Activated CD8-positive, alpha-beta memory T cell treated with anti-CD3 and anti-CD28 coated beads, Interleukin-2, amount 50 U/mL, for 24 hours (primary cell): ENCODE data around the gene TPD52L1.

ENCODE experiments used
- DNase-seq: peaks from one replicate; pipeline ENCODE4 v3.0.0-alpha.2; 2020; ENCODE audit errors: extremely low read depth

TPD52L1 gene

GRCh38 chr6:125182237-125183008 is 28.9 kb downstream of the TPD52L1 start:
- no peak for DNase-seq

- DNase-seq, result no peak
Measured at GRCh38 chr6:125183391-125183790, 29.8 kb downstream of the TPD52L1 start.

GRCh38 chr6:125188037-125188436 is 34.5 kb downstream of the TPD52L1 start:
- DNase-seq, result no peak

GRCh38 chr6:125188594-125189203 is 35.1 kb downstream of the TPD52L1 start:
- DNase-seq, result no peak

- no peak for DNase-seq
Measured at GRCh38 chr6:125189494-125189893, 35.9 kb downstream of the TPD52L1 start.

GRCh38 chr6:125190667-125191066 is 37.1 kb downstream of the TPD52L1 start:
- no peak for DNase-seq

- DNase-seq, result peak; percentile 23
Measured at GRCh38 chr6:125191916-125192609, 38.5 kb downstream of the TPD52L1 start.

GRCh38 chr6:125192610-125192930 is 39.0 kb downstream of the TPD52L1 start:
- DNase-seq, result no peak

GRCh38 chr6:125193208-125193607 is 39.6 kb downstream of the TPD52L1 start:
- no peak for DNase-seq

GRCh38 chr6:125194941-125195340 is 41.4 kb downstream of the TPD52L1 start:
- no peak for DNase-seq

- no peak for DNase-seq
Measured at GRCh38 chr6:125195526-125195925, 42.0 kb downstream of the TPD52L1 start.

- no peak for DNase-seq
Measured at GRCh38 chr6:125196613-125197012, 43.0 kb downstream of the TPD52L1 start.

GRCh38 chr6:125197795-125198269 is 44.3 kb downstream of the TPD52L1 start:
- DNase-seq, result no peak

- no peak for DNase-seq
Measured at GRCh38 chr6:125198398-125198937, 44.9 kb downstream of the TPD52L1 start.

GRCh38 chr6:125200941-125201340 is 47.4 kb downstream of the TPD52L1 start:
- DNase-seq, result no peak

GRCh38 chr6:125201961-125202729 is 48.6 kb downstream of the TPD52L1 start:
- no peak for DNase-seq

- no peak for DNase-seq
Measured at GRCh38 chr6:125203395-125203794, 49.8 kb downstream of the TPD52L1 start.

- DNase-seq, result no peak
Measured at GRCh38 chr6:125205931-125206330, 52.4 kb downstream of the TPD52L1 start.

GRCh38 chr6:125206389-125206788 is 52.8 kb downstream of the TPD52L1 start:
- DNase-seq, result no peak

- no peak for DNase-seq
Measured at GRCh38 chr6:125207956-125208355, 54.4 kb downstream of the TPD52L1 start.

GRCh38 chr6:125208625-125209249 is 55.2 kb downstream of the TPD52L1 start:
- no peak for DNase-seq
